Testis (tissue), 3 donors: ENCODE results near the gene DNAH6. TPM values are rescaled to one million over a fixed set of nuclear protein-coding genes. Genes with fewer than 3 reads are reported as not detected.
"Not testable (repeated sequence)": the region's sequence is repeated elsewhere in the genome, so short reads cannot be mapped to it uniquely, and the experiment has no call there.

ENCODE experiments used
- DNase-seq: peaks from one replicate; pipeline ENCODE4 v3.0.0-alpha.2; 2019
- H3K27ac ChIP-seq, 2 donors: fragments of 200-600 bp; sonication (generic); one replicate each; pipeline ENCODE4 v1.5.1; 2019
- H3K27me3 ChIP-seq: fragments of 200-600 bp; sonication (generic); one replicate; pipeline ENCODE4 v1.5.1; 2019
- H3K36me3 ChIP-seq: fragments of 200-600 bp; sonication (generic); one replicate; pipeline ENCODE4 v1.5.1; 2017; ENCODE audit warnings: low read depth; ENCODE audit errors: missing control alignments
- H3K4me1 ChIP-seq: fragments of 200-600 bp; sonication (generic); one replicate; pipeline ENCODE4 v1.5.1; 2019
- H3K4me3 ChIP-seq, 2 donors: fragments of 200-600 bp; sonication (generic); one replicate each; pipeline ENCODE4 v1.5.1; 2017 to 2019
- H3K9me3 ChIP-seq: fragments of 200-600 bp; sonication (generic); one replicate; pipeline ENCODE4 v1.5.1; 2017
- POLR2A ChIP-seq: fragments of 450-650 bp; IDR thresholded peaks from one replicate; pipeline ENCODE4 v1.6.1; 2017; ENCODE audit warnings: antibody characterized with exemption, mild to moderate bottlenecking, moderate library complexity
- whole genome bisulfite sequencing, 2 donors: methylation state at CpG; one replicate each; pipeline ENCODE4 v1.1.5; 2018; 5-methylcytosine and 5-hydroxymethylcytosine counted together
- intact Hi-C: fragments of 100-400 bp; cut with DNase I; formaldehyde crosslinking; loops from one replicate; pipeline ENCODE4 v1.15.1; 2023; ENCODE audit warnings: low total_unique reads
- polyA plus RNA-seq: library from polyadenylated mRNA; stranded (reverse); fragments of 350-450 nt; fragmentation: Illumina TruSeq; extraction: RNeasy Lipid Tissue Mini Kit (QIAGEN cat#74804); gene quantifications from one replicate; pipeline ENCODE4 v1.2.3, GENCODE V29; 2014; ENCODE audit warnings: low read depth, low replicate concordance; ENCODE audit not compliant: insufficient read depth
- total RNA-seq, 2 donors: library from RNA; depleted of rRNA; stranded (reverse); fragments of >200 nt; gene quantifications; one replicate each; pipeline ENCODE4 v1.2.3, GENCODE V29; 2016
- TF ChIP-seq, protein P1 (sequence below), 3 experiments: fragments of 450-650 bp in 2 of 3; fragments of 200-600 bp in 1 of 3; sonication (generic) in 1 of 3; IDR thresholded peaks; one replicate each; pipeline ENCODE4 v1.5.1; 2016 to 2019; ENCODE audit warnings: antibody characterized with exemption in 3 of 3, mild to moderate bottlenecking in 2 of 3, moderate library complexity in 1 of 3

Gene DNAH6
- total and polyA plus RNA-seq, 3 donors from 2014 or later = 7.1 to 18.4 (median 11.8) TPM

DNA sequence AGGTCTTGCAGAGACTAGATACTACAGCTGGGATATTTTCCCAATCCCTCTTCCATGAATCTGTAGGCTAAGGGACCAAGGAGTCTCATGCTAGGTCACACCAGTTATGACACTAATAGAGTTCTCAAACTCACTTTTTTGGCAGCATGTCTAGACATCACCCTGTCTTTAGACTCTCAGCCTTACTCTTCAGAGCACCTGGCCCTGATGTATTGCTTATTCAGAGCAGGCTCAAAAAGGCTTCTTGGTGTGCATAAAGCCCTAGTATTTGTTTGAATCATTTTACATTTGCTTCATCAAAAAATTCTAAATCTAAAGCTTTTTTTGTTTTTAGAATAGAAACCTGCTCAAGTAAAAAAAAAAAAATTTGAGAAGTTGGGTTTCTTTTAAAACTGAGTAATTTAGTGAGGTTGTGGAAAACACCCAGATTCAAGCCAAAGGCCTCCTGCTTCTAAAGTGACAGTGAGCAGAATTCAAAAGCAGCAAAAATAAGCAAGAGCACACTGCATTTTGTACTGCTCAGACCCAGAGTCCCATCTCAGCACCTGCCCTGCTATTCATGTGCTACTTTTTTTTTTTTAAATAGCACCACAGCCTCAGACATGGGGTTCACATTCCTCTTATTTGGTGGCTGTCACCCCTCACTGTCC, 18.0 kb upstream of the DNAH6 start:
- intact Hi-C loops = no loop called here
- no peaks in the 10 kb centered on the region for H3K4me1 ChIP-seq

GRCh38 chr2:84511024-84511423, 5.3 kb upstream of the DNAH6 start:
- DNase-seq, H3K27ac ChIP-seq, H3K36me3 ChIP-seq, H3K9me3 ChIP-seq, intact Hi-C loops, H3K27me3 ChIP-seq, H3K4me3 ChIP-seq, H3K4me1 ChIP-seq: not testable (repeated sequence)
- 91 to 94% methylated on average over 10 of the region's 10 CpGs for WGBS, 2 donors

More for the DNA sequence above, 18.0 kb upstream of the DNAH6 start:
- H3K27ac ChIP-seq = no peak overlapping the region
- no peak for TF ChIP-seq POLR2A
- TF ChIP-seq, protein P1, sequence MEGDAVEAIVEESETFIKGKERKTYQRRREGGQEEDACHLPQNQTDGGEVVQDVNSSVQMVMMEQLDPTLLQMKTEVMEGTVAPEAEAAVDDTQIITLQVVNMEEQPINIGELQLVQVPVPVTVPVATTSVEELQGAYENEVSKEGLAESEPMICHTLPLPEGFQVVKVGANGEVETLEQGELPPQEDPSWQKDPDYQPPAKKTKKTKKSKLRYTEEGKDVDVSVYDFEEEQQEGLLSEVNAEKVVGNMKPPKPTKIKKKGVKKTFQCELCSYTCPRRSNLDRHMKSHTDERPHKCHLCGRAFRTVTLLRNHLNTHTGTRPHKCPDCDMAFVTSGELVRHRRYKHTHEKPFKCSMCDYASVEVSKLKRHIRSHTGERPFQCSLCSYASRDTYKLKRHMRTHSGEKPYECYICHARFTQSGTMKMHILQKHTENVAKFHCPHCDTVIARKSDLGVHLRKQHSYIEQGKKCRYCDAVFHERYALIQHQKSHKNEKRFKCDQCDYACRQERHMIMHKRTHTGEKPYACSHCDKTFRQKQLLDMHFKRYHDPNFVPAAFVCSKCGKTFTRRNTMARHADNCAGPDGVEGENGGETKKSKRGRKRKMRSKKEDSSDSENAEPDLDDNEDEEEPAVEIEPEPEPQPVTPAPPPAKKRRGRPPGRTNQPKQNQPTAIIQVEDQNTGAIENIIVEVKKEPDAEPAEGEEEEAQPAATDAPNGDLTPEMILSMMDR (IDR thresholded peaks at IDR 0.05) = no peak
- no peaks in the 10 kb centered on the region for H3K36me3 ChIP-seq
- no peak overlapping the region for H3K4me3 ChIP-seq
- H3K27me3 ChIP-seq = no peaks in the 10 kb centered on the region
- no peaks in the 10 kb centered on the region for H3K9me3 ChIP-seq
- DNase-seq = no peak

- Histone ChIP-seq H3K36me3 (no peaks in the 10 kb centered on the region), H3K9me3 (no peaks in the 10 kb centered on the region), H3K4me3 (peak overlapping the region; percentile 52 to 69), H3K27me3 (no peaks in the 10 kb centered on the region), H3K27ac (no peak overlapping the region), H3K4me1 (no peaks in the 10 kb centered on the region)
- DNase-seq = no peak
- TF ChIP-seq, protein P1 (IDR thresholded peaks at IDR 0.05) = no peak
- TF ChIP-seq POLR2A = no peak
- 38 to 49% methylated on average over 9 of the region's 9 CpGs for WGBS, 2 donors
- intact Hi-C loops = no loop called here
Observed at GRCh38 chr2:84515788-84516187, 510 bp upstream of the DNAH6 start.

DNA sequence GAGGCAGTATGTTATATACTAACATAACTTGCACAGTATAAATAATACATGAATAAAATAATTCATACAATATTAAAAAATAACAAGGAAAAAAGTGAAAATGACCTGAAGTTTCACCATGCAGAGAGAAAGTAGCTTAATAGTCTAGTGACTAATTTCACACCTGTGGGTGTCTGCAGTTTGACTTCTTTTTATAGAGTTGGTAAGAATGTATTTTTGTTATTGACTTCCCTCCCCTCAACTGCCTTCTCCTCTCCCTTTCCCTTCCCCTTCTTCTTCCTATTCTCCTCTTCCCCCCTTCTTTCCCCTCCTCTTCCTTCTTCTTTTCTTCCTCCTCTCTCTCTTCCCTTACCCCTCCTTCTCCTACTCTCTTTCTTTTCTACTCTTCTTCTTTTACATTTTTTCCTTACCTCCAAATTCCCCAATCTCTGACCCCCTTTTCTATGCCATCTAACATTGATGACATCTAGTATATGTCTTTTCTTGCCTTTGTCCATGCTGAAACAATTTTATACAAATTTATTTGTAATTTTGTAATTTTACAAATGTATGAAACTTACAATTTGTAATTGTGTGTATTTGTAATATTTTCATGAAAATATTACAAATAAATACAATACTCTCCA, 3.1 kb downstream of the DNAH6 start:
- no peak for TF ChIP-seq POLR2A
- TF ChIP-seq, protein P1 (IDR thresholded peaks at IDR 0.05) = no peak
- H3K4me1 ChIP-seq = no peaks in the 10 kb centered on the region
- H3K4me3 ChIP-seq = no peak overlapping the region
- H3K27ac ChIP-seq = no peak overlapping the region
- no peaks in the 10 kb centered on the region for H3K36me3 ChIP-seq
- H3K9me3 ChIP-seq = no peaks in the 10 kb centered on the region
- H3K27me3 ChIP-seq = no peaks in the 10 kb centered on the region
- intact Hi-C loops = no loop called here
- DNase-seq = no peak

DNA sequence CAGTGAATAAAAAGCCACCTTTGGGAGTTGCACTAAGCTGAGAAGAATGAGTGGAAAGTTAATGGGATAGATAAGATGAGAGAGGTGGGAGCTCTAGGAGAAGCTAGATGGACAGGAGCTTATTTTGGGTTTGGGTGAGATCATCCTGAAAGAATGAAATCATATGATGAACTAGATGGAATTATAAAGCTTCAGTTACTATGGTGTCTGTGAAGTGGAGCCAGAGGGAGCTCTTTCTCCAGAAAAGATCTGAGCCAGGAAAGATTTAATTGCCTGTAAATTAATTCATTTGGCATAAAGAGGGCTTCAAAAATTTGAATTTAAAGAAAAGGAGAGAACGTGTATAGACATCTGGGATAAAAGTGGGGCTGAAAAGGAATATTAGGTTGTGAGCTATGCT, 10.3 kb downstream of the DNAH6 start:
- intact Hi-C loops = no loop called here
- Histone ChIP-seq H3K9me3 (no peaks in the 10 kb centered on the region), H3K27me3 (no peaks in the 10 kb centered on the region), H3K4me1 (no peaks in the 10 kb centered on the region), H3K27ac (no peak overlapping the region), H3K4me3 (no peak overlapping the region), H3K36me3 (no peaks in the 10 kb centered on the region)
- WGBS, 2 donors = 37 to 55% methylated on average over 1 of the region's 1 CpG
- TF ChIP-seq, protein P1 (IDR thresholded peaks at IDR 0.05) = no peak
- no peak for TF ChIP-seq POLR2A
- no peak for DNase-seq
